GDM1 (cell line): ENCODE data around the gene ACTA1.
"Not testable (repeated sequence)": the region's sequence is repeated elsewhere in the genome, so short reads cannot be mapped to it uniquely, and the experiment has no call there.

Experiments used
- DNase-seq: peaks from one replicate; lab custom pipeline; 2025; lab: John Stamatoyannopoulos, UW

Gene ACTA1

DNA sequence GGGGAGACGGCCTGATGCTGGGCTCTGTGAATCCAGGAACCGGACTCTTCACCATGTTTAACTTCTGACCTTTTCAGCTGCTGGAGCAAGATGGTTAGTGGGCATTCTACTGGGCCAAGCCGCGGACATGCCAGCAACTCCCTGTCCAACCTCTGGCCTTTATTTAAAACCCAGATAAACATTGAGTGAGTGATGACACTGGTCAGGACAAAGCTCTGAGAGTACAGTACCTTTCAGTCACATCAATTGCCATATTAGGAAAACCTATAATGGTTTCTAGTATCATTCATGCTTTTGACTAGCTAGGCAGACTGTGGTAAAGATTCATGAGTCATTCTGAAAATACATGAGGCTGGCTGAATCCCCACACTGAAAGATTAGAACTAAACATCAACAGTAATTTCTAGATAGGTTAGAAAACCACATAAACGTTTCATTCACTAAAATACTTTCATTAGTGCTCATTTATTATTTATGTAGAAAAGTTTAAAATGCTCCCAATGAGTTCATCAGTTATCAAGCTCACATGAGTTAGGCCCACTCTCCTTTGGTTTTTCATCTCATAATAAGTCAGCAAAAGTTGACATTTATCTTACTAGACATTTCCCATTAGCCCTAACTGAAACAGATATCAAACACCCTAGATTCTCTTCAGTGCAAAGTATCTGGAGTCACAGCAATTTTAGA lies 7.1 kb upstream of the ACTA1 start:
- no peak for DNase-seq

DNA sequence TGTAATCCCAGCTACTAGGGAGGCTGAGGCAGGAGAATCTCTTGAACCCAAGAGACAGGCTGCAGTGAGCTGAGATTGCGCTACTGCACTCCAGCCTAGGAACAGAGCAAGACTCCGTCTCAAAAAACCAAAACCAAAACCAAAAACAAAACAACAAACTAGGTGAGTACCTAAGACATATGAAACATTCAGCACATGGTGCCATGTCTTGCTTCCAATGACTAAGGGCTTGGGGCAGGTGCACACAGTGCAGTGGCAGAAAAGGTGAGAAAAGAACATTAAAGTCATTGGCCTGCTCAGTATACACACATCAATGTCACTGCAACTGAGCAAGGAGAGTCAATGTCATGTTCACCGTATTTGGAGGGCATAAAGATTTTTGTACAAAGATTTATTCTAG lies 4.1 kb upstream of the ACTA1 start:
- DNase-seq = no peak

DNA sequence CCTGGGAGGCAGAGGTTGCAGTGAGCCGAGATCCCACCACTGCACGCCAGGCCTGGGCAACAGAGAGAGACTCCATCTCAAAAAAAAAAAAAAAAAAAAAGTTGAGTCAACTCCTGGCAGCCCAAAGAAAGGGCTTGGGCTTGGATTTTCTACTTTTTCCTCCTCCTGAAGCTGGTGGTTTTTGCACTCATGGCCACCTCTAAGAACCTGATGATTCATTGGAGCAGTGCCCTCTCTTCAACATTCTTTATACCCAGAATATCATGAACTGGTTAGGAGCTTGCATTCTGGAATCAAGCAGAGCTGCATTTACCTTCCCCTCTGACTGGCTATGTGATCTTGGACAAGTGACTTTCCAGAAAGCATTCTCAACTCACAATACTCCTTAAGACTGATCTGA lies 3.5 kb upstream of the ACTA1 start:
- DNase-seq = no peak

DNA sequence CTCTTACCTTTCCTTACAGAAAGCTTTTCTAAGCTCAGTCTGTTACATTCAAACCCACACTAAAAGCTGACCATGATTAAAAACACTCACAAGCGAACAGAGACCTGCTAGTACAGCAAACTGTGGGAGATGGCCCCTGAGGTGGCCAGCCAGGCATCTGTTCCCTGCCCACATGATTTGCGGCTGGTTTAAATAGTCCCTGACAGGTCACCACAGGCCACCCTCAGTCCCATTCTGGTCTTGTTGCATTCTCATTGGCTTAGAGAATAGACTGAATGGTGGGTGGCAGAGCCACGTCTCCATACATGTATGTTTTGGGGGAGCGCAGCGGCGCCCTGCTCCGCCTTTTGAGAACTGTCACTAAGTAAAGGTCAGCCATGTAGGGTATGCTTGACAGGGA lies 2.3 kb upstream of the ACTA1 start:
- no peak for DNase-seq

DNA sequence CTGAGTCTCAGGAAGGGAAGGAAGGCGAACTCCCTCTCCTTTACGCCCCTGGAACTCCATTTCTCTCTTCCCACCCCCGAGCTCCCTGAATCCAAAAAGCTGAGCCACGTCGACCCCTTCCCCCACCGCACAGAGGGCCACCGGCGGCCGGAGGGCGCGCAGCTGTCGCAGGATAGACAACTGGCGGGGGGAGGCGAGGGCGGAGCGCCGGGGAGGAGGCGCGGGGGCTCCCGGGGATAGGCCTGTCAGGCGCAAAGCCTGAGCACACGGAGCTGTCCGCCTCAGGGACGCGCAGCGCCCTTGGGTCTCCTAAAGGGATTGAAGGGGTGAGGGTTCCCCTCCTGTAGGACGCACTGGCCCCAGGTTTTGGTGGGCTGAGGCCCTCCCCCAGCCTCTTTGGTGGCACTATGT lies 752 bp upstream of the ACTA1 start:
- DNase-seq = no peak

DNA sequence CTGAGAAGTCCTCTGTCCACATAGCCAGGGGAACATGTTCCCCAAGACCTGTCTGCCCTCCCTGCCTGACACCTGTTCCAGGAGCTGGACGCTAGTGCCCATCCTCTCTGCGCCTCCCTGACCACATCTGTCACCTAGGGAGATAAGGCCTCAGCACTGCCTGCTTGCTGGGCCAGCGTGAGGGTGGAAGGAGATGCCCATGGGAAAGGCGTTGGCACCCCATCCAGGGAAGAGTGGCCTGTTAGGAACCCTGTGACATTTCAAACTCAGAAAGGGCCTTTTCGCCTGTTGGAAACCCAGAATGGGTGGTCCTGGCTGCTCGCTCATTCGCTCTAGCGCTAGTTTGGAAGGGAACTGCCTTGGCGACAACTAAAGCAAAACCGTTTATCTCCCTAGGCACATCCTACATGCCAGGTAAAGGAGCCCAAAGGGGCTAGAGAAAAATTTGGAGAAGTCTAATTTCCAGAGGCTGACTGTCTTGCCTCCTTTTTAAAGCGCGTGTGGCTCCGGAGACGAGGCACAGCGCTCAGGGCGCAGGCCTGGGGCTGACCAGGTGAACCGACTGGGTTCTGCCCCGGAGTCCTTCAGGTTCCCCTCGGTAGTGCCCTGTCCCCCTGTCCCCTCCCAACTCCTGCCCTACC lies 410 bp downstream of the ACTA1 start:
- DNase-seq = no peak

DNA sequence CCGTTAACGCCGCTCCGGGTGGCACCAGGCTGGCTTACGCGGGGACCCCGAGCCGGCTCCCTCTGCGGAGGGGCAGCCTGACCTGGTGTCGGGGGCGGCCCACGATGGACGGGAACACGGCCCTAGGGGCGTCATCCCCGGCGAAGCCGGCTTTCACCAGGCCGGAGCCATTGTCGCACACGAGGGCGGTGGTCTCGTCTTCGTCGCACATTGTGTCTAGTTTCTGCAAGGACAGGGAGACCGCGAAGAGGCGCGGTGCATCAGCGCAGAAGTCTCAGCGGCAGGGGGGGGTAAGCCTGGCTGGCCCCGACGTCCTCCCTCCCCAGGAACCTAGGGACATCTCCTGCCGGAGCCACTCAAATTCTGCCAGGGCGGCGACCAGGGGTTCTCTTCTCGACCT lies 989 bp downstream of the ACTA1 start:
- no peak for DNase-seq

DNA sequence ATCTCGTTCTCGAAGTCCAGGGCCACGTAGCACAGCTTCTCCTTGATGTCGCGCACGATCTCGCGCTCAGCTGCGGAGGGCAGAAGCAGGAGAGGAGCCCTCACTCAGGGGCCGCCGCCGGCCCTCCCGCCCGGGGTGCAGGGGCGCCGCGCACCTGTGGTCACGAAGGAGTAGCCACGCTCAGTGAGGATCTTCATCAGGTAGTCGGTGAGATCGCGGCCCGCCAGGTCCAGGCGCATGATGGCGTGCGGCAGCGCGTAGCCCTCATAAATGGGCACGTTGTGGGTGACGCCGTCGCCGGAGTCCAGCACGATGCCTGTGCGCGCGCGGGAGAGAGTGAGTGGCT lies 1.8 kb downstream of the ACTA1 start:
- DNase-seq = no peak

DNA sequence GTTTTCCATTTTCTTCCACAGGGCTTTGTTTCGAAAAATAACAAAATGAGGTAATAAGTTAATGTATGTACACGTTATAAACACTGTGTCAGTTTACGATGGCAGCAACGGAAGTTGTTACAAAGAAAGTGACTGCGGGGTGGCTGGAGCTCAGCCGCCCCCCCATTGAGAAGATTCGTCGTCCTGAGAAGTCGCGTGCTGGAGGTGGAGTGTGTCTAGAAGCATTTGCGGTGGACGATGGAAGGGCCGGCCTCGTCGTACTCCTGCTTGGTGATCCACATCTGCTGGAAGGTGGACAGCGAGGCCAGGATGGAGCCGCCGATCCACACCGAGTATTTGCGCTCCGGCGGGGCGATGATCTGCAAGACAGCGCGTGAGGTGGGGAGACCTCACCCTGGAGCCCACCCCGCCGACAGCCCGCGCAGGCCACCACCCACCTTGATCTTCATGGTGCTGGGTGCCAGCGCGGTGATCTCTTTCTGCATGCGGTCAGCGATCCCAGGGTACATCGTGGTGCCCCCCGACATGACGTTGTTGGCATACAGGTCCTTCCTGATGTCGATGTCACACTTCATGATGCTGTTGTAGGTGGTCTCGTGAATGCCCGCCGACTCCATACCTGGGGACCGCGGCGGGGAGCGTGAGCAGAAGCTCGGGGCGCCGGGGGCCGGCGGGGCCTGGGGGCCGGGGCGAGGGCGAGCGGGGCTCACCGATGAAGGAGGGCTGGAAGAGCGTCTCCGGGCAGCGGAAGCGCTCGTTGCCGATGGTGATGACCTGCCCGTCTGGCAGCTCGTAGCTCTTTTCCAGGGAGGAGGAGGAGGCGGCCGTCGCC lies 2.4 kb downstream of the ACTA1 start:
- no peak for DNase-seq

DNA sequence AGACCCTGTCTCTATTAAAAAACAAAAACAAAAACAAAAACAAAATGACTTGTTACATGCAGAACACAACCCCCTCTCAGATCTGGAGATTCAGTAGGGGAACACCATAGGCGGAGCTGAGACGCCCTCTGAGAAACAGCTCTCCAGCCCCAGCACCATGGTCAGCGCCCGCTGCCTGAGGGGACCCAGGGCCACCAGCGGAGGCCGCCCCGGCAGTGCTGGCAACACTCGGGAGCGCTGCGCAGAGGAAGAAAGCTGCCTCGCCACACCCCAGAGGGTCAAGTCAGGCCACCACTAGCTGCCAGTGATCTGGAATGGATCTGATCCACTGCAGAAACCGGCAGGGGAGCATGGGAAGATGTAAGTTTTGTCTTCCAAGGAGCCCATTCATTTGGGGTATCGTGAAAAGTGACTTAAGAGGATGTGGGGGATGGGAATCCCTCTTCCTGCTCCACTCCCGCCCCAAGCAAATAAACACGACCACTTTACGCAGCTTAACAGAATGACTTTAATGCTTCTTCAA lies 3.1 kb downstream of the ACTA1 start:
- no peak for DNase-seq

DNA sequence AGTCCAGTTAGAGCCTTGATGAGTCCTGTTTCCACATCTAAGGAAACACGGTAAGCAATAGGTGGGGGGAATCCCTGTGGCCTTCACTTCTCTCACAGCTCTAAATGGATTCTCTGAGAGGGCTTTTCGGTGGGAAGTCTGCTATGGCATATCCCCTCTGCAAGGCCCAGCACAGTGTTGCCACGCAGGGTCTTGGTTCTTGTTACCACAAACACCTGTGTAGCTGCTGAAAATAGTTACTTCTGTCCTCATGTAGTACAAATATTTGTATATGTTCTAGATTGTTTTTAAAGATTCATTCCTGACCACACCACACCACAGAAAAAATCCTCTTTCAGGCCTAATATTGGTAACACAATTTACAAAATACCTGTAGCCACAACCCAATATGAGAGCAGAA lies 5.6 kb downstream of the ACTA1 start:
- no peak for DNase-seq

DNA sequence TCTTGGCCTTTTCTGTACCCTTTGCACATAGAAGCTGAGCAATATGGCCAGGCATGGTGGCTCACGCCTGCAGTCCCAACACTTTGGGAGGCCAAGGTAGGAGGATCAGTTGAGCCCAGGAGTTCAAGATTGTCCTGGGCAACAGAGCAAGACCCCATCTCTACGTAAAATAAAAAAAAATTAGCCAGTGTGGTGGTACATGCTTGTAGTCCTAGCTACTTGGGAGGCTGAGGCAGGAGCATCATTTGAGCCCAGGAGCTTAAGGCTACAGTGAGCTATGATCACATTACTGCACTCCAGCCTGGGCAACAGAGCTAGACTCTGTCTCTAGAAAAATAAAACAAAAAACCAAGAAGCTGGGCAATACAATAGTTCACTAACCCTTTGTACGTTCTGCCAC lies 6.3 kb downstream of the ACTA1 start:
- no peak for DNase-seq

DNA sequence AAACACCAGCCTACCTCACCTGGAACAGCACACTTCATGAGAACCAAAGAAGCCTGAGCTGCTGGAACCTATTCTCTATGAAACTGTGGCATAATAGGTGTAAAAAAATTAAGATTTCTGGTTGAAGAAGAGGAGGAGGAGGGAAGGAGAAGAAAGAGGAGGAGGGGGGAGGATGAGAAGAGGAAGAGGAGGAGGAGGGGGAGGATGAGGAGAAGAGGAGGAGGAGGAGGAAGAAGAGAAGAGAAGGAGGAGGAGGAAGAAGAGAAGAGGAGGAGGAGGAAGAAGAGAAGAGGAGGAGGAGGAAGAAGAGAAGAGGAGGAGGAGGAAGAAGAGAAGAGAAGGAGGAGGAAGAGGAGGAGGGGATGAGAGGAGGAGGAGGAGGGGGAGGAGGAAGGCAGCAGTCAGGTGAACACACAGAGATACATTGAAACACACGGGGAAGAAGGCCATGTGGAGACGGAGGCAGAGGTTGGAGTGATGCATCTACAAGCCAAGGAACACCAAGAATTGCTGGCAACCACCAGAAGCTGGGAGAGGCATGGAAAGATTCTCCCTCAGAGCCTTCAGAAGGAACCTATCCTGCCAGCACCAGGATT lies 8.2 kb downstream of the ACTA1 start:
- DNase-seq = no peak

DNA sequence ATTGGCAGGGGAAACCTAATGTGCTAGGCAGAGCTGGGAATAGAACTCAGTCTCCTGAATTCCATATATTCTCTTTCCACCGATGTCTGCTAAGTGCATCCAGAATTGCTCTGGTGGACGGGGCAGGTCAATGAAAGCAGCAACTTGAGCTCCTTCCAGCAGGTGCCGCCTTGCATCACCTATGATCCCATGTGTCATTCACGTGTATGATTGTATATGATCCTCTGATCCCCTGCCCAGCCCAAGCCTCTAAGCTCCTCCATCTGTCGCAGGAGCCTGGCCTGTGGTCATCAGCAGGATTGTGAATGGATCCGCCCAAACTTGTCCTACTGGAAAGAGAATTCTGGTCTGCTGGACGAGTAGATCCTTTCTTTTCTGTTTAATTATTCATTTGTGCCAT lies 13.1 kb downstream of the ACTA1 start:
- no peak for DNase-seq

DNA sequence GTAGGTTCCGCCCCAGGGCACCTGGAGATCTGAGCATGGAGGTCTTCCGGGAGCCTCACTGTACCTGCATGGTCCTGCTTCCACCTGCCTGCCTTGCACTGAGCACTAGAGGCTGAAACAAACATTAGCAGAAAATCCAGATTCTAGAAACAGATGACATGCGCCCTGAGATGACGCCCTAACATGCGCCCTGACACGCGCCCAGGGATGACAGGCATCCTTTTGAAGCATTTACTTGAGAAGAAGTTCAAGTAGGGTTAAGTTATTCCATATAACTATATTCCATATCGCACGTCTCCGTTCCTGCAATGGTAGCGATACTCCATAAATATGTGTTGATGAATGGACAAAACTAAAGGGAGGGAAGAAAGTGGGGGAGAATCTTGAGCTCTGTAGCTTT lies 13.7 kb downstream of the ACTA1 start:
- DNase-seq = no peak

DNA sequence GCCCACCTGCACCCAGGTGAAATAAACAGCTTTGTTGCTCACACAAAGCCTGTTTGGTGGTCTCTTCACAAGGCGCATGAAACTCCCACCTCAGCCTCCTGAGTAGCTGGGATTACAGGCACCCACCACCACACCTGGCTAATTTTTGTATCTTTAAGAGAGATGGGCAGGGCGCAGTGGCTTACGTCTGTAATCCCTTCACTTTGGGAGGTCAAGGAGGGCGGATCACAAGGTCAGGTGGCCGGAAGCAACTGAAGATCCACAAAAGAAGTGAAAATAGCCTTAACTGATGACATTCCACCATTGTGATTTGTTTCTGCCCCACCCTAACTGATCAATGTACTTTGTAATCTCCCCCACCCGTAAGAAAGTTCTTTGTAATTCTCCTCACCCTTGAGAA lies 15.3 kb downstream of the ACTA1 start:
- DNase-seq = not testable (repeated sequence)

DNA sequence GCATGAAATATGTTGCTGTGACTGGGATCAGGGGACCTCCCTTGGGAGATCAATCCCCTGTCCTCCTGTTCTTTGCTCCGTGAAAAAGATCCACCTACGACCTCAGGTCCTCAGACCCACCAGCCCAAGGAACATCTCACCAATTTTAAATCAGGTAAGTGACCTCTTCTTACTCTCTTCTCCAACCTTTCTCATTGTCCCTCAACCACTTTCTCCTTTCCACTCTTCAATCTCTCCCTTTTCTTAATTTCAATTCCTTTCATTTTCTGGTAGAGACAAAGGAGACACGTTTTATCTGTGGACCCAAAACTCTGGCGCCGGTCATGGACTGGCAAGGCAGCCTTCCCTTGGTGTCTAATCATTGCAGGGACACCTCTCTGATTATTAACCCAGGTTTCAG lies 21.1 kb downstream of the ACTA1 start:
- DNase-seq = not testable (repeated sequence)

DNA sequence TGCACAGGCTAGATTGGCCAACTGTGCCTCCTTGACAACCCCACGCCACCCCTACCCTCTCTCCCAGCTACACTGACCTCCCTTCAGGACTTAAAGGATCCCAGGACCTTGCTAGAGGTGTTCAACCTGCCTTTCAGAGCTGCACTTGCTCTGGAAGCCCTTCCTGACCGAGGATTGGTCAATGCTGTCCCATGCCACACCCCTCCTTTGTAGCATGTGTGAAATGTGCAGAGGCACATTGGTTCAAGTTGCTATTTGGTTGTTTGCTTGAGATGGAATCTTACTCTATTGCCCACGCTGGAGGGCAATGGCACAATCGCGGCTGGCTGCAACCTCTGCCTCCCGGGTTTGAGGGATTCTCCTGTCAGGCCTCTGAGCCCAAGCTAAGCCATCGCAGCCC lies 21.8 kb downstream of the ACTA1 start:
- no peak for DNase-seq

DNA sequence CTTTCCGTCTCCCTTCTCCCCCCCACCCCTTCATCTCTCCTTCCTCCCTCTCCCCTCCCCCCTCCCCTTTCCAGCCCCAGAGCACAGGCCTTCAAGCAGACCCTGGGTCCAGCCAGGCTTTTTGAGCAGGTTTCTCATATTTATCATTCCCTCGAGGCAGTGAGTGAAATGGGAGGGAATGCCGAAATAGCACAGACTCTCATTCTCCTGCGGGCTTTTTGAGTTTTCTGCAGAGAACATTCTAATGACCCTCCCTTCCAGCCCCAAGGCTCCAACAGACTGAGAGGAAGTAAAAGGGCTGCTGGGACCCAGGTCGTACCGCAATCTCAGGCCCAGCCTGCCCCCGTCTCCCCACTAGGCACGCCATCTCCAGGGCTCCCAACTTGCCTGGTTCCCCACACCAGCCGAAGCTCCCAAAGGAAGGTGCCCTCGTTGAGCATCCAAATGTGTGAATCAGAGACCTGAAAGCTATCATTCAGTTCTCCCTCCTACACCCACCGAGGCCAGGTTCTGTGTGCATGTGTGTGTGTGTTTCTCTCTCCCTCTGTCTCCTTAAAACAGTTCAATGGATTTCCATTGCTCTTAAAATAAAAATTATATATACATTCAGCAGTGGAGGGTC lies 22.3 kb downstream of the ACTA1 start:
- no peak for DNase-seq

DNA sequence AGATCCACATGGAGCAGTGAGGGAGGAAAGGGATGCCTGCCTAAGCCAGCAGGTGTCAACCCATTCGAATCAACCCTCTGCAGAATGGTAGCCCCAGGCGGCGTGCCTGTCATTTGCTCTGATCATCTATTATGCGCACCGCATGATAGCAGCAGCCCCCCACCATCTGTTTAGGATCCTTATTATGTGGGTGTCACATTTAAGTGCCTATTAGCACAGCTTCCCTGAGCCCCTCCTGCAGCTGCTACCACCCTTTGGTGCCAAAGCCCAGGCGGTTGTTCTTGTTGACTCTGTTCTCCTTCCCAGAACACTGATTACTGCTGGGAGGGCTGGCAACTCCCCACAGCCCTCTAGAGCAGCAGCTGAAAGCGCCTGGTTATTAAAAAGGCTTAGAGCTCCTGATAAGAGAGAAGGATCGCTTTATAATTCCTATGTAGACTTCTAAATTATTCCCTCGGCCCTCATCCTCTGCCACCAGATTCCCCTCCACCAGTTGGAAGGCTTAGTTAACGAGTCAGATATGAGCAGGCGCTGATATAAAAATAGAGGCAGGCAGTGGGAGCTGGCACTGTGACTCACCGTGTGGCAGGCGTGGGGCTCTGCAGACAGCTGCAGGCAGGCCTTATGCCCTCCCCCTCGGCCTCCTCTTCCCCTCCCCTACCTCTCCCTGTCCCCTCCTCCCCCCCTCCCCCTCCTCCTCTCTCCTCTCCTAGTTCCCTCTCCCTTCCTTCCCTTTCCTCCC lies 23.0 kb downstream of the ACTA1 start:
- peak; percentile 73 for DNase-seq

DNA sequence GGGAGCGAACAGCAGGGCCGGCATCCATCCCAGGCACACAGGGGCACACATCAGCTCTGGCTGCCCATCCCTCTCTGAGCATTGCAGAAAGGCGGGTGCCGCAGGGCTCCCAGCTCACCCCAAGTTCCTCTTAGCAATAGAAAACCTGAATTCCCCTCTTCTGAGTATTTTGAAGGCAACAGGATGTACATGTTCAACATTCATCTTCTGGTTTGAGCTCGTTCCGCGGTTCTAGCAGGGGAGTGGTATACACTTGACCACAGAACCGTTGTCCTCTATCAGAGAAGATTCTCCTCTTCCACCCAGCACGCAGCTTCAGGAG lies 23.6 kb downstream of the ACTA1 start:
- peak; percentile 32 for DNase-seq
